Mesenteric fat pad (tissue), 1 donor: ENCODE data around the gene PTPRQ. TPM values are rescaled to one million over a fixed set of nuclear protein-coding genes. Genes with fewer than 3 reads are reported as not detected.

Source experiments
- DNase-seq: peaks from one replicate; pipeline ENCODE4 v3.0.0-alpha.2; 2020; ENCODE audit warnings: low spot score
- total RNA-seq: library from RNA; stranded (reverse); fragmentation: NEBNext Ultra II Directional; extraction: Animal tissue kit (Norgen Biotek cat#: 25700); gene quantifications from one replicate; pipeline ENCODE4 v1.2.1, GENCODE V29; 2021
- donor health status: DM: yes; HTN: yes; CAD: no.

Gene PTPRQ
- total RNA-seq, 1 donor from 2014 or later: 1.8 TPM

- no peak for DNase-seq
Observed at GRCh38 chr12:80565271-80565670, 121.2 kb downstream of the PTPRQ start.

GRCh38 chr12:80567401-80567800 is 123.4 kb downstream of the PTPRQ start:
- DNase-seq: no peak

- DNase-seq: no peak
Observed at GRCh38 chr12:80576641-80577418, 132.8 kb downstream of the PTPRQ start.

- DNase-seq: no peak
Observed at GRCh38 chr12:80580254-80580653, 136.2 kb downstream of the PTPRQ start.

- DNase-seq: no peak
Observed at GRCh38 chr12:80581783-80582182, 137.7 kb downstream of the PTPRQ start.

- no peak for DNase-seq
Observed at GRCh38 chr12:80582431-80582830, 138.4 kb downstream of the PTPRQ start.

- no peak for DNase-seq
Observed at GRCh38 chr12:80589077-80589476, 145.0 kb downstream of the PTPRQ start.

- no peak for DNase-seq
Observed at GRCh38 chr12:80590085-80590484, 146.1 kb downstream of the PTPRQ start.

- DNase-seq: no peak
Observed at GRCh38 chr12:80593766-80594165, 149.7 kb downstream of the PTPRQ start.

- no peak for DNase-seq
Observed at GRCh38 chr12:80596509-80596908, 152.5 kb downstream of the PTPRQ start.

- no peak for DNase-seq
Observed at GRCh38 chr12:80598004-80598606, 154.1 kb downstream of the PTPRQ start.

- no peak for DNase-seq
Observed at GRCh38 chr12:80602455-80602854, 158.4 kb downstream of the PTPRQ start.

- DNase-seq: no peak
Observed at GRCh38 chr12:80607361-80608135, 163.5 kb downstream of the PTPRQ start.

- no peak for DNase-seq
Observed at GRCh38 chr12:80617733-80618132, 173.7 kb downstream of the PTPRQ start.

- DNase-seq: no peak
Observed at GRCh38 chr12:80620281-80620680, 176.2 kb downstream of the PTPRQ start.

- no peak for DNase-seq
Observed at GRCh38 chr12:80622271-80622670, 178.2 kb downstream of the PTPRQ start.

- no peak for DNase-seq
Observed at GRCh38 chr12:80625051-80625450, 181.0 kb downstream of the PTPRQ start.

- no peak for DNase-seq
Observed at GRCh38 chr12:80625901-80626300, 181.9 kb downstream of the PTPRQ start.

- DNase-seq: no peak
Observed at GRCh38 chr12:80627782-80628181, 183.7 kb downstream of the PTPRQ start.

GRCh38 chr12:80632835-80633234 is 188.8 kb downstream of the PTPRQ start:
- no peak for DNase-seq

GRCh38 chr12:80634903-80635302 is 190.9 kb downstream of the PTPRQ start:
- no peak for DNase-seq

- DNase-seq: no peak
Observed at GRCh38 chr12:80636832-80637231, 192.8 kb downstream of the PTPRQ start.
